GM23338 (cell line): Measurements from ENCODE around the gene PPP1R2. TPM values are rescaled to one million over a fixed set of nuclear protein-coding genes. Genes with fewer than 3 reads are reported as not detected.

Source experiments
- ATAC-seq: fragments of 200-7000 bp; cut with Tn5 transposase; 3 replicates; pipeline ENCODE4 v1.9.1; 2020
- DNase-seq: peaks from one replicate; pipeline ENCODE4 v3.0.0-alpha.2; 2015; ENCODE audit warnings: low spot score
- H2AFZ ChIP-seq: fragments of 200-600 bp; sonication (generic); 2 replicates; pipeline ENCODE4 v1.8.0; 2016; ENCODE audit warnings: antibody characterized with exemption, mild to moderate bottlenecking, moderate library complexity
- H3F3A ChIP-seq: fragments of 200-600 bp; sonication (generic); replicated peaks from 2 replicates; pipeline ENCODE4 v1.8.0; 2017; ENCODE audit warnings: antibody characterized with exemption, mixed run types, low read depth
- H3K27ac ChIP-seq: fragments of 200-600 bp; sonication (generic); 2 replicates; pipeline ENCODE4 v1.6.1; 2016; ENCODE audit warnings: low read depth
- H3K27me3 ChIP-seq: fragments of 200-600 bp; sonication (generic); 2 replicates; pipeline ENCODE4 v1.8.0; 2016; ENCODE audit warnings: mild to moderate bottlenecking, mixed run types, moderate library complexity; ENCODE audit not compliant: insufficient read depth
- H3K36me3 ChIP-seq: fragments of 200-600 bp; sonication (generic); 2 replicates; pipeline ENCODE4 v1.8.0; 2016; ENCODE audit warnings: mild to moderate bottlenecking; ENCODE audit not compliant: insufficient read depth
- H3K4me1 ChIP-seq: fragments of 200-600 bp; sonication (generic); 2 replicates; pipeline ENCODE4 v1.8.0; 2016; ENCODE audit warnings: mild to moderate bottlenecking, moderate library complexity; ENCODE audit not compliant: insufficient read depth
- H3K4me2 ChIP-seq: fragments of 200-600 bp; sonication (generic); 2 replicates; pipeline ENCODE4 v1.7.1; 2017; ENCODE audit warnings: mixed run types
- H3K4me3 ChIP-seq: fragments of 200-600 bp; sonication (generic); 2 replicates; pipeline ENCODE4 v1.6.1; 2016; ENCODE audit warnings: mixed run types
- H3K79me2 ChIP-seq: fragments of 200-600 bp; sonication (generic); replicated peaks from 2 replicates; pipeline ENCODE4 v1.8.0; 2017; ENCODE audit warnings: mild to moderate bottlenecking; ENCODE audit not compliant: insufficient read depth
- H3K9me2 ChIP-seq: fragments of 200-600 bp; sonication (generic); 2 replicates; pipeline ENCODE4 v1.8.0; 2017; ENCODE audit not compliant: insufficient read depth
- H4K20me1 ChIP-seq: fragments of 200-600 bp; sonication (generic); replicated peaks from 2 replicates; pipeline ENCODE4 v1.8.0; 2017; ENCODE audit warnings: mild to moderate bottlenecking; ENCODE audit not compliant: insufficient read depth
- H3K27ac Mint-ChIP-seq: 2 replicates; pipeline ENCODE4 v1.8.0; 2020; ENCODE audit warnings: inconsistent platforms, mild to moderate bottlenecking, moderate library complexity, mixed read lengths
- H3K27me3 Mint-ChIP-seq: 3 replicates; pipeline ENCODE4 v1.8.0; 2022; ENCODE audit warnings: low read depth, mild to moderate bottlenecking, moderate library complexity, mixed read lengths, inconsistent platforms; ENCODE audit not compliant: insufficient read depth, poor library complexity
- H3K36me3 Mint-ChIP-seq: 3 replicates; pipeline ENCODE4 v1.8.0; 2021; ENCODE audit warnings: low read depth, mild to moderate bottlenecking, inconsistent platforms, moderate library complexity, mixed read lengths
- H3K4me1 Mint-ChIP-seq: 3 replicates; pipeline ENCODE4 v1.8.0; 2020; ENCODE audit warnings: mild to moderate bottlenecking, inconsistent platforms, mixed read lengths
- H3K4me3 Mint-ChIP-seq: 3 replicates; pipeline ENCODE4 v1.8.0; 2021; ENCODE audit warnings: moderate library complexity, mild to moderate bottlenecking, inconsistent platforms, mixed read lengths
- H3K9me3 Mint-ChIP-seq: 3 replicates; pipeline ENCODE4 v1.8.0; 2020; ENCODE audit warnings: moderate library complexity, mild to moderate bottlenecking, inconsistent platforms, mixed read lengths
- EZH2 ChIP-seq: fragments of 200-600 bp; sonication (generic); IDR thresholded peaks from one replicate; pipeline ENCODE4 v1.8.0; 2017; ENCODE audit warnings: antibody characterized with exemption, mild to moderate bottlenecking, low read depth; ENCODE audit not compliant: unreplicated experiment
- EZH2phosphoT487 ChIP-seq: fragments of 200-600 bp; sonication (generic); IDR thresholded peaks from one replicate; pipeline ENCODE4 v1.8.1; 2018; ENCODE audit warnings: antibody characterized with exemption; ENCODE audit not compliant: unreplicated experiment
- JUNB ChIP-seq: IDR thresholded peaks from one replicate; pipeline ENCODE4 v1.6.1; 2016; ENCODE audit warnings: antibody characterized with exemption; ENCODE audit not compliant: unreplicated experiment
- POLR2AphosphoS5 ChIP-seq: IDR thresholded peaks from 2 replicates; pipeline ENCODE4 v1.6.1; 2016; ENCODE audit warnings: antibody characterized with exemption, low read depth
- ZNF114 ChIP-seq: fragments of 250-450 bp; sonication (Bioruptor Pico); IDR thresholded peaks from 2 replicates; pipeline ENCODE4 v1.5.0; 2020; ENCODE audit warnings: mild to moderate bottlenecking, moderate library complexity
- ZNF331 ChIP-seq: fragments of 250-450 bp; sonication (Bioruptor Pico); IDR thresholded peaks from 2 replicates; pipeline ENCODE4 v1.5.0; 2020; ENCODE audit warnings: low read depth, mild to moderate bottlenecking, moderate library complexity
- ZNF462 ChIP-seq: fragments of 250-450 bp; sonication (Bioruptor Pico); IDR thresholded peaks from 2 replicates; pipeline ENCODE4 v1.5.0; 2020; ENCODE audit warnings: mild to moderate bottlenecking, moderate library complexity
- long read RNA-seq: library from polyadenylated mRNA; unstranded; transcript quantifications from one replicate; pipeline ENCODE4 v2.0.0, GENCODE V29; 2020; ENCODE audit not compliant: unreplicated experiment
- polyA plus RNA-seq: library from polyadenylated mRNA; unstranded; fragments of >200 nt; fragmentation: Nextera tagmentation; extraction: Ambion mirVana; gene quantifications from 2 replicates; pipeline ENCODE4 v1.2.1, GENCODE V29; 2016
- total RNA-seq: library from RNA; depleted of rRNA; stranded (reverse); fragments of >200 nt; shearing (Covaris generic); gene quantifications from 2 replicates; pipeline ENCODE4 v1.2.3, GENCODE V29; 2014; rRNA removed
- TF ChIP-seq, protein P1 (sequence below): IDR thresholded peaks from one replicate; pipeline ENCODE4 v1.6.1; 2018; ENCODE audit warnings: antibody characterized with exemption; ENCODE audit not compliant: unreplicated experiment

Gene PPP1R2
- total RNA-seq (32.9 and 46.8 TPM in 2 replicates), polyA plus RNA-seq (37.1 and 45.9 TPM in 2 replicates)
- long read RNA-seq, transcript PPP1R2-206 (6 exons, 3,450 nt), result major isoform, 25 of 33 reads
- long read RNA-seq, partial matches to known transcripts, result 6 of 33 reads
- long read RNA-seq, other reads (novel, unspliced or antisense), result 1 of 33 reads

- no peaks in the 10 kb centered on the region for H3K9me3 Mint-ChIP-seq
- H3K9me2 ChIP-seq, result no peaks in the 10 kb centered on the region
- H3K4me3 ChIP-seq, result peak within 1 kb of the TSS; percentile 89
- peaks cover 33% of the 10 kb centered on the region for H3K27me3 ChIP-seq
- H3K27ac ChIP-seq, result no peak within 1 kb of the TSS
- DNase-seq, result peak; percentile 94
- peak within 1 kb of the TSS; percentile 99 for H2AFZ ChIP-seq
- peak within 1 kb of the TSS; percentile 68; the same call in 1 of the 2 replicates for H3K27ac Mint-ChIP-seq
- H3K4me3 Mint-ChIP-seq, result peak within 1 kb of the TSS; percentile 86
- peaks cover 11% of the 10 kb centered on the region for H3K27me3 Mint-ChIP-seq
- peak within 1 kb of the TSS; percentile 89 for H3K4me2 ChIP-seq
- H3K36me3 Mint-ChIP-seq, result no peaks in the 10 kb centered on the region
- peaks cover 45% of the 10 kb centered on the region for H3K79me2 ChIP-seq
- no peaks in the 10 kb centered on the region for H3F3A ChIP-seq
- peak; percentile 89 for ATAC-seq
- peaks cover 32% of the 10 kb centered on the region for H3K4me1 Mint-ChIP-seq
- peaks cover 9% of the 10 kb centered on the region; the same call in 1 of the 2 replicates for H4K20me1 ChIP-seq
- H3K36me3 ChIP-seq, result no peaks in the 10 kb centered on the region
- TF ChIP-seq ZNF462 (no peak), POLR2AphosphoS5 (peak; percentile 95)
- peaks cover 39% of the 10 kb centered on the region for H3K4me1 ChIP-seq
Observed at GRCh38 chr3:195542698-195543499, at the start of gene PPP1R2. Gene PPP1R2, minus strand, starts transcription at chr3:195543325. Its CDS starts 300 bp downstream, at chr3:195543025.

- Mint-ChIP-seq H3K27me3 (peaks cover 2% of the 10 kb centered on the region), H3K4me3 (no peak overlapping the region), H3K4me1 (no peaks in the 10 kb centered on the region), H3K36me3 (peaks cover 3% of the 10 kb centered on the region; the same call in 1 of the 3 replicates), H3K27ac (no peak overlapping the region), H3K9me3 (peaks cover 11% of the 10 kb centered on the region; the same call in 1 of the 3 replicates)
- Histone ChIP-seq H3K27me3 (no peaks in the 10 kb centered on the region), H3K36me3 (no peaks in the 10 kb centered on the region), H3K79me2 (no peaks in the 10 kb centered on the region), H2AFZ (no peak overlapping the region), H3F3A (no peaks in the 10 kb centered on the region), H3K4me2 (no peak overlapping the region), H3K9me2 (peaks cover 4% of the 10 kb centered on the region; the same call in 1 of the 2 replicates), H4K20me1 (no peaks in the 10 kb centered on the region), H3K27ac (no peak overlapping the region), H3K4me1 (no peaks in the 10 kb centered on the region), H3K4me3 (no peak overlapping the region)
- ATAC-seq, result no peak
- DNase-seq, result no peak
- TF ChIP-seq, protein P1, sequence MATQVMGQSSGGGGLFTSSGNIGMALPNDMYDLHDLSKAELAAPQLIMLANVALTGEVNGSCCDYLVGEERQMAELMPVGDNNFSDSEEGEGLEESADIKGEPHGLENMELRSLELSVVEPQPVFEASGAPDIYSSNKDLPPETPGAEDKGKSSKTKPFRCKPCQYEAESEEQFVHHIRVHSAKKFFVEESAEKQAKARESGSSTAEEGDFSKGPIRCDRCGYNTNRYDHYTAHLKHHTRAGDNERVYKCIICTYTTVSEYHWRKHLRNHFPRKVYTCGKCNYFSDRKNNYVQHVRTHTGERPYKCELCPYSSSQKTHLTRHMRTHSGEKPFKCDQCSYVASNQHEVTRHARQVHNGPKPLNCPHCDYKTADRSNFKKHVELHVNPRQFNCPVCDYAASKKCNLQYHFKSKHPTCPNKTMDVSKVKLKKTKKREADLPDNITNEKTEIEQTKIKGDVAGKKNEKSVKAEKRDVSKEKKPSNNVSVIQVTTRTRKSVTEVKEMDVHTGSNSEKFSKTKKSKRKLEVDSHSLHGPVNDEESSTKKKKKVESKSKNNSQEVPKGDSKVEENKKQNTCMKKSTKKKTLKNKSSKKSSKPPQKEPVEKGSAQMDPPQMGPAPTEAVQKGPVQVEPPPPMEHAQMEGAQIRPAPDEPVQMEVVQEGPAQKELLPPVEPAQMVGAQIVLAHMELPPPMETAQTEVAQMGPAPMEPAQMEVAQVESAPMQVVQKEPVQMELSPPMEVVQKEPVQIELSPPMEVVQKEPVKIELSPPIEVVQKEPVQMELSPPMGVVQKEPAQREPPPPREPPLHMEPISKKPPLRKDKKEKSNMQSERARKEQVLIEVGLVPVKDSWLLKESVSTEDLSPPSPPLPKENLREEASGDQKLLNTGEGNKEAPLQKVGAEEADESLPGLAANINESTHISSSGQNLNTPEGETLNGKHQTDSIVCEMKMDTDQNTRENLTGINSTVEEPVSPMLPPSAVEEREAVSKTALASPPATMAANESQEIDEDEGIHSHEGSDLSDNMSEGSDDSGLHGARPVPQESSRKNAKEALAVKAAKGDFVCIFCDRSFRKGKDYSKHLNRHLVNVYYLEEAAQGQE, result no peak
- TF ChIP-seq ZNF331 (no peak), ZNF114 (CRISPR knock-in tag) (no peak), EZH2phosphoT487 (no peak), EZH2 (no peak), JUNB (no peak)
Observed at GRCh38 chr3:195591852-195592251, 48.7 kb upstream of the PPP1R2 start.
